Measurements from ENCODE around the gene STAT5A.
"Not testable (repeated sequence)": the region's sequence is repeated elsewhere in the genome, so short reads cannot be mapped to it uniquely, and the experiment has no call there.

Gene STAT5A

DNA sequence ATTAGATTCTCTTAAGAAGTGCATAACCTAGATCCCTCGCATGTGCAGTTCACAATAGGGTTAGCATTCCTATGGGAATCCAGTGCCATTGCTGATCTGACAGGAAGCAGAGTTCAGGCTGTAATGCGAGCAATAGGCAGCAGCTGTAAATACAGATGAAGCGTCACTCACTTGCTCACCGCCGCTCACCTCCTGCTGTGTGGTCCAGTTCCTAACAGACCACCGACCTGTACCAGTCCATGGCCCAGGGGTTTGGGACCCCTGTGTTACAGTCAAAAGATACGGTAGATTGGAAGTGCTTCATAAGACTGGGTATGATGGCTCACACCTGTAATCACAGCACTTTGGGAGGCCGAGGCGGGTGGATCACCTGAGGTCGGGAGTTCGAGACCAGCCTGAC is 2.8 kb downstream of the STAT5A start:
- CTCF ChIA-PET: interaction anchor here (1.0 to 1.4 kb wide), 2 partner anchors 19 to 268 kb away, joined by 3 read pairs; no protein-coding TSS in a partner anchor
- H3K4me3 ChIP-seq (ENCODE audit: low read depth, low read length): no peak overlapping the region
- TF ChIP-seq CTCF (IDR thresholded peaks at IDR 0.05; ENCODE audit: insufficient read depth, low read length, missing control alignments): no peak
- POLR2A ChIA-PET: no interaction called here
- DNase-seq (ENCODE audit: low read depth, low spot score): no peak

DNA sequence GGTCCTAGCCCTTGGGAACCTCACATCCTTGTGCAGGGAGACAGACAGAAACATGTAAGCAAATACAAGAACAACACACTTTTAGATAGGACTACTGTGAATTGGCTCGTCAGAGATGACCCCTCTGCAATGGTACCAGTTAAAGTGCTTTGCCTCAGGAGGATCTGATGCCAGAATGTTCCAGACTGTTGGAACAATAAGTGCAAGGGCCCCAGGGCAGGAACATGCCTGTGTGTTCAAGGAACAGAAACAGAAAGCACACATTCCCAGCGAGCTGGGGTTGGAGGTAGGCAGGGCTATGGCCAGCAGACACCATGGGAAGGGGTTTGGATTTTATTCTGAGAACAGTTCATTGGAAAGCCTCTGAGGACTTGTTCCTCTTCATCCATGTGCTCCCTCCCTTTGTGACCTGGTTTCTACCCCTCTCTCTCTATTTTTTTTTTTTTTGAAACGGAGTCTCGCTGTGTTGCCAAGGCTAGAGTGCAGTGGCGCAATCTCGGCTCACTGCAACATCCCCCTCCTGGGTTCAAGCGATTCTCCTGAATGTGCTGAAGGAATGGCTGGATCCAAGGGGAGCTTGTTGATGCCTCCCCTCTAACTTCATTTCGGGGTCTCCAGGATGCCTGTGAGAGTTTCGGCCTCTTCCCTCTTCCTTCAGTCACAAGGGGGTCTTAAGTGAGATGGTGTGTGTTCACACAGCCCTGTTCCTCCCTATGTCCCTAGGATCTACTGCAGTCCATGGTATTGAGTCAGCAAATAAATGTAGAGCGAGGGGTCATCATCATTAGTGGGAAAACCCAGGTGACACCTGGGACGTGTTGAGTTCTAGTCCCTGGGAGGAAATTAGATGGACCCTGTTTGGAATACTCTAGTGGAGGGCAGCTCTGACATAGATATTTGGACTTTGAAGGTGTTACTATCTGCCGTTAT is 6.4 kb downstream of the STAT5A start:
- TF ChIP-seq CTCF (IDR thresholded peaks at IDR 0.05; ENCODE audit: insufficient read depth, low read length, missing control alignments): no peak
- no peak for DNase-seq (ENCODE audit: low read depth, low spot score)
- CTCF ChIA-PET: interaction anchor here (0.8 to 2.5 kb wide), 5 partner anchors 9 to 28 kb away, joined by 3 to 13 read pairs (median 4); no protein-coding TSS in a partner anchor
- POLR2A ChIA-PET: interaction anchor here (1.6 kb wide), 1 partner anchor 128 kb away, joined by 5 read pairs; the partner anchor contains the start of gene CAVIN1
- H3K4me3 ChIP-seq (ENCODE audit: low read depth, low read length): no peak overlapping the region

GRCh38 chr17:42296012-42296411 is 7.7 kb downstream of the STAT5A start:
- no peak for DNase-seq (ENCODE audit: low read depth, low spot score)
- ChIA-PET CTCF (interaction anchor here (2.5 kb wide), 1 partner anchor 16 kb away, joined by 13 read pairs; no protein-coding TSS in a partner anchor), POLR2A (no interaction called here)
- H3K4me3 ChIP-seq (ENCODE audit: low read depth, low read length): no peak overlapping the region
- TF ChIP-seq CTCF (IDR thresholded peaks at IDR 0.05; ENCODE audit: insufficient read depth, low read length, missing control alignments): no peak

GRCh38 chr17:42297775-42298174 is 9.5 kb downstream of the STAT5A start:
- POLR2A ChIA-PET; H3K4me3 ChIP-seq (ENCODE audit: low read depth, low read length); DNase-seq (ENCODE audit: low read depth, low spot score): not testable (repeated sequence)
- CTCF ChIA-PET: interaction anchor here (2.1 kb wide), 1 partner anchor 14 kb away, joined by 6 read pairs; no protein-coding TSS in a partner anchor

DNA sequence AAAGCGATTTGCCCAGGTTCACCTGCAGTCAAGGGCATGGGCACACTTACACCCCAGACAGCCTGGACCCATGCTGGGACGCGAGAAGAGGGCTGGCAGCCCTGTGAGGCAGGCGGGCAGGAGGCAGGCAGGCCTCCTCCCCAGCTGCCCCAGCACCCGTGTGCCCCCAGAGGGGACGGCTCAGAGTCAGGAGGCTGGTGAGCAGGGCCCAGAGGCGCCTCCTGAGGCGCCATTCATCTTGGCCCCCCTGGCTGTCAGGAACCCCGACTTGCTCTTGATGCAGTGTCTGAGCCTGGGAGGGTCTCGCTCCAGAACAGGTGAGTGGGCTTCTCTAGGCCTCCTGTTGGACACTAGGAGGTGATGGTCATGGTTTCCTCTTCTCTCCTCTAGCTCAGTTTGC is 11.1 kb downstream of the STAT5A start:
- H3K4me3 ChIP-seq (ENCODE audit: low read depth, low read length); POLR2A ChIA-PET; DNase-seq (ENCODE audit: low read depth, low spot score); CTCF ChIA-PET: not testable (repeated sequence)

DNA sequence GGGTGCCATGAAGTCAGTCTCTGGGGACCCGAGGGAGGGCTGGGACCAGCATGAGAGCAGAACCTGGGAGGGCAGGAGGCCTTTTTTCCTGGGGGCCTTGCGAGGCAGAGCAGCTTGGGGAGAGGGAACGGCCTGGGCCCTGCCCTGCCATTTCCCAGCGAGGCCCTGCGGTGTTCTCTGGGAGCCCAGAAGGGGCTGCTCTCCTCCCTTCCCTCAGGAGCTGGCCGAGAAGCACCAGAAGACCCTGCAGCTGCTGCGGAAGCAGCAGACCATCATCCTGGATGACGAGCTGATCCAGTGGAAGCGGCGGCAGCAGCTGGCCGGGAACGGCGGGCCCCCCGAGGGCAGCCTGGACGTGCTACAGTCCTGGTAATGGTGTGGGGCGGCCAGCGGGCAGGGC is 11.6 kb downstream of the STAT5A start:
- DNase-seq (ENCODE audit: low read depth, low spot score); POLR2A ChIA-PET; H3K4me3 ChIP-seq (ENCODE audit: low read depth, low read length); CTCF ChIA-PET: not testable (repeated sequence)

DNA sequence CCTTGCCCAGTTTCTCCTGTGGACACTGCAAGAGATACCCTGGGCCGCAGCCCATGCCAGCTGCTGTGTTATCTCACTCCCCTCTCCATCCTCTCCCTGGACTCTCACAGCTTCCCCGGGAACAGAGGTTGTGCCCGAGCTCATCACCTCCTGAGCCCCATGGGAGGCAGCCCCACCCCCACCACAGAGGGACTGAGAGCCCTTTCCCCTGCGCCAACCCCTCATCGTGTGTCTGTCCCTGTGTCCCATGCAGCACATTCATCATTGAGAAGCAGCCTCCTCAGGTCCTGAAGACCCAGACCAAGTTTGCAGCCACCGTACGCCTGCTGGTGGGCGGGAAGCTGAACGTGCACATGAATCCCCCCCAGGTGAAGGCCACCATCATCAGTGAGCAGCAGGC is 12.7 kb downstream of the STAT5A start:
- no peak for DNase-seq (ENCODE audit: low read depth, low spot score)
- H3K4me3 ChIP-seq (ENCODE audit: low read depth, low read length): no peak overlapping the region
- POLR2A ChIA-PET: no interaction called here
- TF ChIP-seq CTCF (IDR thresholded peaks at IDR 0.05; ENCODE audit: insufficient read depth, low read length, missing control alignments): no peak
- CTCF ChIA-PET: interaction anchor here (1.2 to 4.2 kb wide), 2 partner anchors 11 to 21 kb away, joined by 6 to 14 read pairs; no protein-coding TSS in a partner anchor

Data from AG04449 (cell line).